Mesenchymal stem cell (in vitro differentiated cells and primary cell): ENCODE data around the gene KCTD21.

ENCODE experiments used
- DNase-seq: peaks from one replicate; pipeline ENCODE4 v3.0.0-alpha.2; 2013
- H2AFZ ChIP-seq: one replicate; pipeline ENCODE4 v1.6.1; 2013; ENCODE audit warnings: low read depth, mild to moderate bottlenecking, control low read depth, inconsistent platforms, low read length, moderate library complexity
- H2AK5ac ChIP-seq: 2 replicates; pipeline ENCODE4 v1.6.1; 2013; ENCODE audit warnings: low read length, moderate library complexity, mild to moderate bottlenecking, inconsistent platforms; ENCODE audit not compliant: severe bottlenecking
- H2BK120ac ChIP-seq: one replicate; pipeline ENCODE4 v1.6.1; 2013; ENCODE audit warnings: low read depth, mild to moderate bottlenecking, inconsistent platforms, low read length, moderate library complexity
- H2BK12ac ChIP-seq, 2 experiments: one replicate each; pipeline ENCODE4 v1.6.1; 2013; ENCODE audit warnings: inconsistent platforms in 2 of 2, low read length in 2 of 2, mild to moderate bottlenecking in 2 of 2, moderate library complexity in 2 of 2, control low read depth in 1 of 2
- H2BK15ac ChIP-seq: one replicate; pipeline ENCODE4 v1.6.1; 2013; ENCODE audit warnings: mild to moderate bottlenecking, low read depth, inconsistent platforms; ENCODE audit not compliant: poor library complexity, severe bottlenecking
- H2BK5ac ChIP-seq: 2 replicates; pipeline ENCODE4 v1.6.1; 2013; ENCODE audit warnings: low read depth, mild to moderate bottlenecking, low read length, control low read depth, inconsistent platforms; ENCODE audit not compliant: poor library complexity, severe bottlenecking
- H3K14ac ChIP-seq, 2 experiments: one replicate each; pipeline ENCODE4 v1.6.1; 2013; ENCODE audit warnings: inconsistent platforms in 2 of 2, low read length in 2 of 2, control low read depth in 1 of 2, mild to moderate bottlenecking in 1 of 2, moderate library complexity in 1 of 2
- H3K18ac ChIP-seq, 2 experiments: one replicate each; pipeline ENCODE4 v1.6.1; 2013; ENCODE audit warnings: inconsistent platforms in 2 of 2, low read length in 2 of 2, control low read depth in 1 of 2, low read depth in 1 of 2, mild to moderate bottlenecking in 1 of 2
- H3K23ac ChIP-seq, 2 experiments: one replicate each; pipeline ENCODE4 v1.6.1; 2013; ENCODE audit warnings: inconsistent platforms in 2 of 2, low read length in 2 of 2, mild to moderate bottlenecking in 2 of 2, moderate library complexity in 2 of 2, control low read depth in 1 of 2
- H3K27ac ChIP-seq: 2 replicates; pipeline ENCODE4 v1.5.1; 2013; ENCODE audit warnings: mild to moderate bottlenecking, moderate library complexity, low read length, control low read depth, inconsistent platforms; ENCODE audit not compliant: poor library complexity, severe bottlenecking
- H3K27me3 ChIP-seq, 2 experiments: 2 replicates each; pipeline versions ENCODE4 v1.6.1 to v1.7.0; 2013; ENCODE audit warnings: low read length in 2 of 2, mild to moderate bottlenecking in 2 of 2, moderate library complexity in 2 of 2, control low read depth in 1 of 2, inconsistent platforms in 1 of 2; ENCODE audit not compliant: control insufficient read depth in 1 of 2, insufficient read depth in 1 of 2
- H3K36me3 ChIP-seq, 2 experiments: 2 replicates each; pipeline versions ENCODE4 v1.6.1 to v1.7.0; 2013; ENCODE audit warnings: low read length in 2 of 2, control low read depth in 1 of 2, inconsistent platforms in 1 of 2, low read depth in 1 of 2, mild to moderate bottlenecking in 1 of 2; ENCODE audit not compliant: insufficient read depth in 2 of 2, control insufficient read depth in 1 of 2
- H3K4ac ChIP-seq, 2 experiments: one replicate each; pipeline ENCODE4 v1.6.1; 2013; ENCODE audit warnings: inconsistent platforms in 2 of 2, low read length in 2 of 2, mild to moderate bottlenecking in 2 of 2, moderate library complexity in 2 of 2, control low read depth in 1 of 2, low read depth in 1 of 2
- H3K4me1 ChIP-seq: 2 replicates; pipeline ENCODE4 v1.6.1; 2013; ENCODE audit warnings: low read depth, low read length, control low read depth; ENCODE audit not compliant: control insufficient read depth, insufficient read depth
- H3K4me2 ChIP-seq: 2 replicates; pipeline ENCODE4 v1.6.1; 2013; ENCODE audit warnings: low read length, mild to moderate bottlenecking, inconsistent platforms; ENCODE audit not compliant: poor library complexity, severe bottlenecking
- H3K4me3 ChIP-seq, 2 experiments: 2 replicates each; pipeline versions ENCODE4 v1.5.1 to v1.7.0; 2013; ENCODE audit warnings: low read length in 2 of 2, mild to moderate bottlenecking in 2 of 2, control low read depth in 1 of 2, low read depth in 1 of 2; ENCODE audit not compliant: insufficient read depth in 1 of 2
- H3K79me1 ChIP-seq: replicated peaks from 2 replicates; pipeline ENCODE4 v1.6.1; 2013; ENCODE audit warnings: mild to moderate bottlenecking, control low read depth, low read length, inconsistent platforms; ENCODE audit not compliant: poor library complexity, severe bottlenecking
- H3K9ac ChIP-seq: 2 replicates; pipeline ENCODE4 v1.7.0; 2013; ENCODE audit warnings: mild to moderate bottlenecking, low read length, moderate library complexity
- H3K9me3 ChIP-seq: 2 replicates; pipeline ENCODE4 v1.7.0; 2013; ENCODE audit warnings: mild to moderate bottlenecking, low read length; ENCODE audit not compliant: control insufficient read depth
- H4K8ac ChIP-seq: one replicate; pipeline ENCODE4 v1.6.1; 2013; ENCODE audit warnings: inconsistent platforms, mild to moderate bottlenecking, low read length, moderate library complexity
- H4K91ac ChIP-seq: one replicate; pipeline ENCODE4 v1.6.1; 2013; ENCODE audit warnings: mild to moderate bottlenecking, low read length, inconsistent platforms
- WGBS: methylation state at CpG from one replicate; pipeline ENCODE4 v1.1.7; 2013; ENCODE audit warnings: mixed read lengths; 5-methylcytosine and 5-hydroxymethylcytosine counted together

Gene KCTD21

GRCh38 chr11:78161346-78161745, 27.1 kb downstream of the KCTD21 start:
- Histone ChIP-seq H3K9me3 (no peaks in the 10 kb centered on the region), H2BK5ac (no peak overlapping the region), H3K9ac (no peak overlapping the region), H3K27ac (no peak overlapping the region), H2BK15ac (no peak overlapping the region), H3K4me1 (no peaks in the 10 kb centered on the region), H3K36me3 (no peaks in the 10 kb centered on the region), H2AFZ (no peak overlapping the region), H4K91ac (peak overlapping the region; percentile 45), H3K4me3 (no peak overlapping the region), H3K23ac (no peak overlapping the region), H3K4ac (no peak overlapping the region), H2BK12ac (peak overlapping the region; percentile 61 to 84), H2BK120ac (no peak overlapping the region), H4K8ac (no peak overlapping the region), H3K79me1 (no peaks in the 10 kb centered on the region), H2AK5ac (no peak overlapping the region), H3K27me3 (no peaks in the 10 kb centered on the region), H3K4me2 (no peak overlapping the region), H3K14ac (no peak overlapping the region), H3K18ac (peak overlapping the region in 1 of 2 experiments; percentile 52)
- 100% methylated on average over 2 of the region's 2 CpGs for WGBS
- no peak for DNase-seq

GRCh38 chr11:78160557-78160956, 27.9 kb downstream of the KCTD21 start:
- H4K8ac ChIP-seq, result no peak overlapping the region
- H2AK5ac ChIP-seq, result no peak overlapping the region
- no peaks in the 10 kb centered on the region for H3K4me1 ChIP-seq
- H2AFZ ChIP-seq, result no peak overlapping the region
- no peak overlapping the region for H3K23ac ChIP-seq
- H3K9ac ChIP-seq, result no peak overlapping the region
- DNase-seq, result no peak
- no peaks in the 10 kb centered on the region for H3K9me3 ChIP-seq
- no CpG with 5 or more reads among the region's 1 CpG for WGBS
- H3K36me3 ChIP-seq, result no peaks in the 10 kb centered on the region
- H2BK5ac ChIP-seq, result no peak overlapping the region
- H4K91ac ChIP-seq, result no peak overlapping the region
- H3K27me3 ChIP-seq, result no peaks in the 10 kb centered on the region
- no peak overlapping the region for H3K14ac ChIP-seq
- no peak overlapping the region for H3K4me2 ChIP-seq
- no peak overlapping the region for H3K4me3 ChIP-seq
- H3K4ac ChIP-seq, result no peak overlapping the region
- no peak overlapping the region for H2BK12ac ChIP-seq
- no peak overlapping the region for H3K18ac ChIP-seq
- H2BK15ac ChIP-seq, result no peak overlapping the region
- no peak overlapping the region for H2BK120ac ChIP-seq
- no peak overlapping the region for H3K27ac ChIP-seq
- H3K79me1 ChIP-seq, result no peaks in the 10 kb centered on the region

- peak overlapping the region in 1 of 2 experiments; percentile 49 for H2BK12ac ChIP-seq
- no peaks in the 10 kb centered on the region for H3K4me1 ChIP-seq
- no peaks in the 10 kb centered on the region for H3K9me3 ChIP-seq
- H2BK5ac ChIP-seq, result no peak overlapping the region
- peak overlapping the region in 1 of 2 experiments; percentile 75 for H3K18ac ChIP-seq
- H3K36me3 ChIP-seq, result no peaks in the 10 kb centered on the region
- no peaks in the 10 kb centered on the region for H3K79me1 ChIP-seq
- H3K4ac ChIP-seq, result no peak overlapping the region
- no peaks in the 10 kb centered on the region for H3K27me3 ChIP-seq
- H2AFZ ChIP-seq, result no peak overlapping the region
- DNase-seq, result peak; percentile 12
- no peak overlapping the region for H4K8ac ChIP-seq
- no peak overlapping the region for H4K91ac ChIP-seq
- no peak overlapping the region for H3K9ac ChIP-seq
- H2BK120ac ChIP-seq, result no peak overlapping the region
- H2BK15ac ChIP-seq, result no peak overlapping the region
- no peak overlapping the region for H3K27ac ChIP-seq
- no peak overlapping the region for H3K23ac ChIP-seq
- H2AK5ac ChIP-seq, result no peak overlapping the region
- H3K4me3 ChIP-seq, result no peak overlapping the region
- H3K14ac ChIP-seq, result no peak overlapping the region
- H3K4me2 ChIP-seq, result no peak overlapping the region
- WGBS, result 87% methylated on average over 5 of the region's 6 CpGs
These were observed 29.3 kb downstream of the KCTD21 start for GRCh38 chr11:78158987-78159652.

GRCh38 chr11:78156127-78156844, 32.1 kb downstream of the KCTD21 start:
- Histone ChIP-seq H2BK15ac (no peak overlapping the region), H2BK120ac (no peak overlapping the region), H3K27ac (no peak overlapping the region), H3K23ac (no peak overlapping the region), H2BK5ac (no peak overlapping the region), H3K9ac (no peak overlapping the region), H3K18ac (no peak overlapping the region), H4K8ac (peak overlapping the region; percentile 45), H3K27me3 (no peaks in the 10 kb centered on the region), H2BK12ac (no peak overlapping the region), H3K14ac (no peak overlapping the region), H3K36me3 (peaks cover 0 to 5% of the 10 kb centered on the region in 2 experiments), H3K4me1 (no peaks in the 10 kb centered on the region), H2AK5ac (no peak overlapping the region), H4K91ac (no peak overlapping the region), H3K4me3 (no peak overlapping the region), H3K9me3 (no peaks in the 10 kb centered on the region), H3K79me1 (no peaks in the 10 kb centered on the region), H3K4ac (no peak overlapping the region), H3K4me2 (no peak overlapping the region), H2AFZ (no peak overlapping the region)
- WGBS, result 49% methylated on average over 5 of the region's 6 CpGs
- DNase-seq, result peak; percentile 18
